ENCODE measurements around the gene S100G.

GRCh38 chrX:16606142-16606720 is 43.7 kb upstream of the S100G start:
- TF ChIP-seq CTCF (IDR thresholded peaks at IDR 0.05) (no peak), POLR2AphosphoS5 (IDR thresholded peaks at IDR 0.05) (no peak)

All from prostate gland (tissue), 2 donors.